GM12878 (cell line): ENCODE results near the gene VEGFA. TPM values are rescaled to one million over a fixed set of nuclear protein-coding genes. Genes with fewer than 3 reads are reported as not detected.

Experiments used
- ATAC-seq: fragments of 200-7000 bp; cut with Tn5 transposase; 3 replicates; pipeline ENCODE4 v1.9.1; 2020; ENCODE audit warnings: mild to moderate bottlenecking, moderate library complexity
- BruUV-seq: library from RNA; stranded (reverse); fragments of 400-500 nt; replicated peaks from 2 replicates; lab custom pipeline; 2021; lab: Mats Ljungman, UMichigan
- CTCF ChIA-PET: fragments of 300-600 bp; sonication (Branson Sonifier 250); formaldehyde crosslinking; extraction: SDS; loops from one replicate; lab custom pipeline; 2021; ENCODE audit warnings: inconsistent platforms; lab: Yijun Ruan, JAX
- POLR2A ChIA-PET: fragments of 350-600 bp; formaldehyde crosslinking; extraction: SDS; loops from one replicate; lab custom pipeline; 2021; ENCODE audit warnings: inconsistent platforms; lab: Charles Lee
- RAD21 ChIA-PET: fragments of 300-600 bp; sonication (Branson Sonifier 250); formaldehyde crosslinking; loops from one replicate; lab custom pipeline; 2023; ENCODE audit warnings: antibody characterized with exemption; ENCODE audit not compliant: unreplicated experiment; lab: Charles Lee
- SMC1A ChIA-PET: fragments of 300-600 bp; sonication (Branson Sonifier 250); formaldehyde crosslinking; loops from one replicate; lab custom pipeline; 2023; ENCODE audit not compliant: unreplicated experiment, uncharacterized antibody; lab: Charles Lee
- DNase-seq: peaks from one replicate; pipeline ENCODE4 v3.0.0-alpha.2; 2011; ENCODE audit warnings: low read depth, low spot score
- FAIRE-seq: peaks from 3 replicates; lab custom pipeline; 2011; peaks lifted over from hg19 to GRCh38; lab: Jason Lieb, UNC
- H2AFZ ChIP-seq: 2 replicates; pipeline ENCODE4 v1.6.0; 2011; ENCODE audit warnings: low read depth, low read length, control low read depth; ENCODE audit not compliant: control insufficient read depth
- H3K27ac ChIP-seq: 2 replicates; pipeline ENCODE4 v1.5.1; 2011; ENCODE audit warnings: control low read depth; ENCODE audit not compliant: control insufficient read depth, insufficient read depth
- H3K27me3 ChIP-seq, 2 experiments: replicated peaks in 1 of 2; 2 replicates each; pipeline versions ENCODE4 v1.6.0 to v1.6.1; 2011; ENCODE audit warnings: low read length in 1 of 2; ENCODE audit not compliant: control insufficient read depth in 2 of 2, insufficient read depth in 2 of 2
- H3K36me3 ChIP-seq, 2 experiments: 2 replicates each; pipeline ENCODE4 v1.5.1; 2011; ENCODE audit warnings: low read length in 1 of 2; ENCODE audit not compliant: control insufficient read depth in 2 of 2, insufficient read depth in 2 of 2
- H3K4me1 ChIP-seq: 2 replicates; pipeline ENCODE4 v1.6.1; 2011; ENCODE audit warnings: mild to moderate bottlenecking, low read length, moderate library complexity, mixed read lengths; ENCODE audit not compliant: control insufficient read depth, insufficient read depth
- H3K4me2 ChIP-seq: 2 replicates; pipeline ENCODE4 v1.6.0; 2011; ENCODE audit warnings: control low read depth; ENCODE audit not compliant: control insufficient read depth, insufficient read depth
- H3K4me3 ChIP-seq: fragments of 200-600 bp; sonication (generic); 2 replicates; pipeline ENCODE4 v1.5.1; 2016
- H3K79me2 ChIP-seq: 2 replicates; pipeline ENCODE4 v1.6.0; 2011; ENCODE audit warnings: low read length; ENCODE audit not compliant: control insufficient read depth, insufficient read depth
- H3K9ac ChIP-seq: 2 replicates; pipeline ENCODE4 v1.8.0; 2011; ENCODE audit warnings: low read length, control low read depth, mixed read lengths; ENCODE audit not compliant: control insufficient read depth, insufficient read depth
- H3K9me3 ChIP-seq: replicated peaks from 3 replicates; pipeline ENCODE4 v1.5.1; 2011; ENCODE audit warnings: mild to moderate bottlenecking, low read length; ENCODE audit not compliant: control insufficient read depth, insufficient read depth
- H4K20me1 ChIP-seq: 2 replicates; pipeline ENCODE4 v1.6.0; 2011; ENCODE audit not compliant: control insufficient read depth, insufficient read depth
- HDGF ChIP-seq: fragments of 450-650 bp; IDR thresholded peaks from 2 replicates; pipeline ENCODE4 v1.6.1; 2016; ENCODE audit warnings: antibody characterized with exemption
- KLF5 ChIP-seq: fragments of 450-650 bp; IDR thresholded peaks from 2 replicates; pipeline ENCODE4 v1.6.1; 2014; ENCODE audit warnings: mild to moderate bottlenecking; ENCODE audit not compliant: partially characterized antibody
- MYC ChIP-seq: IDR thresholded peaks from 2 replicates; pipeline ENCODE4 v1.6.1; 2011; ENCODE audit warnings: mild to moderate bottlenecking, low read length, moderate library complexity, inconsistent platforms; ENCODE audit not compliant: insufficient read depth, insufficient replicate concordance, insufficient read length, severe bottlenecking
- NFYA ChIP-seq: IDR thresholded peaks from 2 replicates; pipeline ENCODE4 v1.6.1; 2011; ENCODE audit warnings: low read depth, mild to moderate bottlenecking, low read length, improper control_type of control experiment, borderline replicate concordance
- RCOR1 ChIP-seq: conservative IDR thresholded peaks from 2 replicates; pipeline ENCODE4 v1.6.1; 2012; ENCODE audit warnings: low read depth, low read length, improper control_type of control experiment
- WRNIP1 ChIP-seq: IDR thresholded peaks from 2 replicates; pipeline ENCODE4 v1.6.1; 2011; ENCODE audit warnings: low read depth, low read length, improper control_type of control experiment, borderline replicate concordance
- YBX1 ChIP-seq: fragments of 450-650 bp; IDR thresholded peaks from 2 replicates; pipeline ENCODE4 v1.6.1; 2016; ENCODE audit warnings: antibody characterized with exemption
- ZNF592 ChIP-seq: fragments of 450-650 bp; IDR thresholded peaks from 2 replicates; pipeline ENCODE4 v1.6.1; 2017; ENCODE audit warnings: mild to moderate bottlenecking, moderate library complexity
- WGBS: methylation state at CpG from one replicate; pipeline ENCODE4 v1.1.6; 2016; ENCODE audit warnings: low lambda C conversion rate; ENCODE audit not compliant: insufficient replicate concordance, insufficient coverage; ENCODE audit errors: missing lambda C conversion rate; 5-methylcytosine and 5-hydroxymethylcytosine counted together
- in situ Hi-C: fragments of 300-500 bp; cut with MboI; formaldehyde crosslinking; loops from 9 replicates; pipeline ENCODE4 v1.14.3; 2018; ENCODE audit warnings: mixed read lengths
- intact Hi-C: fragments of 100-400 bp; cut with micrococcal nuclease; formaldehyde crosslinking; loops from one replicate; pipeline ENCODE4 v1.14.2; 2022; ENCODE audit not compliant: unreplicated experiment
- polyA plus RNA-seq, 11 experiments: library from polyadenylated mRNA; depleted of rRNA in 4 of 11; unstranded in 6 of 11; stranded (reverse) in 5 of 11; fragments of >200 nt; fragmentation: Nextera tagmentation in 4 of 11; fragmentation: Illumina TruSeq in 1 of 11; extraction: Ambion mirVana in 4 of 11; extraction: Trizol in 1 of 11; gene quantifications; 1 replicate in 1 of 11; 2 replicates in 10 of 11; pipeline versions ENCODE4 v1.2.1 to v1.2.3, GENCODE V29; 2011 to 2016; ENCODE audit warnings: inconsistent platforms in 2 of 11, missing spikeins in 2 of 11, low read depth in 1 of 11
- total RNA-seq, 4 experiments: library from RNA; depleted of rRNA in 3 of 4; stranded (reverse); fragments of >200 nt in 3 of 4; fragmentation: Illumina TruSeq in 1 of 4; extraction: Trizol in 1 of 4; gene quantifications; 2 replicates each; pipeline versions ENCODE4 v1.2.1 to v1.2.3, GENCODE V29; 2013 to 2021
- TF ChIP-seq, protein P1 (sequence below): fragments of 450-650 bp; IDR thresholded peaks from 2 replicates; pipeline ENCODE4 v1.6.1; 2017; ENCODE audit warnings: low read depth, mild to moderate bottlenecking, moderate library complexity

VEGFA gene
- total and polyA plus RNA-seq, 10 of the 15 experiments (the other 5 are each of a cell fraction or from before 2014, with no cell fraction given), result 0.96 to 140 (median 16.9) TPM

- SMC1A ChIA-PET, result interaction anchor here (0.8 to 1.6 kb wide), 6 partner anchors 10 to 318 kb away, joined by 3 to 4 read pairs (median 4); no protein-coding TSS in a partner anchor
Observed at GRCh38 chr6:43761666-43762409, 8.2 kb upstream of the VEGFA start.

More at GRCh38 chr6:43761666-43762409, 8.2 kb upstream of the VEGFA start:
- H3K9ac ChIP-seq, result no peak overlapping the region
- CTCF ChIA-PET, result interaction anchor here (0.6 to 5.1 kb wide), 12 partner anchors 9 to 744 kb away, joined by 3 to 43 read pairs (median 5); partner anchors contain the start of gene VEGFA
- TF ChIP-seq RCOR1 (no peak), MYC (no peak), YBX1 (no peak), HDGF (no peak), NFYA (no peak), WRNIP1 (no peak), ZNF592 (no peak), KLF5 (no peak)
- TF ChIP-seq, protein P1, sequence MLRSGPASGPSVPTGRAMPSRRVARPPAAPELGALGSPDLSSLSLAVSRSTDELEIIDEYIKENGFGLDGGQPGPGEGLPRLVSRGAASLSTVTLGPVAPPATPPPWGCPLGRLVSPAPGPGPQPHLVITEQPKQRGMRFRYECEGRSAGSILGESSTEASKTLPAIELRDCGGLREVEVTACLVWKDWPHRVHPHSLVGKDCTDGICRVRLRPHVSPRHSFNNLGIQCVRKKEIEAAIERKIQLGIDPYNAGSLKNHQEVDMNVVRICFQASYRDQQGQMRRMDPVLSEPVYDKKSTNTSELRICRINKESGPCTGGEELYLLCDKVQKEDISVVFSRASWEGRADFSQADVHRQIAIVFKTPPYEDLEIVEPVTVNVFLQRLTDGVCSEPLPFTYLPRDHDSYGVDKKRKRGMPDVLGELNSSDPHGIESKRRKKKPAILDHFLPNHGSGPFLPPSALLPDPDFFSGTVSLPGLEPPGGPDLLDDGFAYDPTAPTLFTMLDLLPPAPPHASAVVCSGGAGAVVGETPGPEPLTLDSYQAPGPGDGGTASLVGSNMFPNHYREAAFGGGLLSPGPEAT, result no peak
- TF ChIP-seq, all 136 proteins: peak for 0
- Histone ChIP-seq H3K27me3 (no peaks in the 10 kb centered on the region), H3K79me2 (no peaks in the 10 kb centered on the region), H3K4me1 (peaks cover 10% of the 10 kb centered on the region), H3K4me3 (no peak overlapping the region), H3K4me2 (no peak overlapping the region), H4K20me1 (no peaks in the 10 kb centered on the region), H2AFZ (no peak overlapping the region), H3K36me3 (no peaks in the 10 kb centered on the region), H3K9me3 (no peaks in the 10 kb centered on the region), H3K27ac (no peak overlapping the region)
- DNase-seq (no peak), ATAC-seq (no peak), FAIRE-seq (no peak)
- POLR2A ChIA-PET, result interaction anchor here (1.5 kb wide), 1 partner anchor 37 kb away, joined by 5 read pairs; no protein-coding TSS in a partner anchor
- in situ Hi-C loops (no loop called here), intact Hi-C loops (no loop called here)
- RAD21 ChIA-PET, result interaction anchor here (1.0 to 1.4 kb wide), 4 partner anchors 12 to 317 kb away, joined by 3 to 4 read pairs (median 4); no protein-coding TSS in a partner anchor
- 60% methylated on average over 9 of the region's 9 CpGs for WGBS
- BruUV-seq, result no TSS peak
